GM18868 (cell line): ENCODE results near the gene LYPD3.
"Not testable (repeated sequence)": the region's sequence is repeated elsewhere in the genome, so short reads cannot be mapped to it uniquely, and the experiment has no call there.

Experiments used
- ATAC-seq: cut with Tn5 transposase; IDR thresholded peaks from one replicate; pipeline ENCODE4 v1.9.1; 2021; ENCODE audit warnings: mild to moderate bottlenecking, moderate library complexity; ENCODE audit not compliant: unreplicated experiment

Gene LYPD3

DNA sequence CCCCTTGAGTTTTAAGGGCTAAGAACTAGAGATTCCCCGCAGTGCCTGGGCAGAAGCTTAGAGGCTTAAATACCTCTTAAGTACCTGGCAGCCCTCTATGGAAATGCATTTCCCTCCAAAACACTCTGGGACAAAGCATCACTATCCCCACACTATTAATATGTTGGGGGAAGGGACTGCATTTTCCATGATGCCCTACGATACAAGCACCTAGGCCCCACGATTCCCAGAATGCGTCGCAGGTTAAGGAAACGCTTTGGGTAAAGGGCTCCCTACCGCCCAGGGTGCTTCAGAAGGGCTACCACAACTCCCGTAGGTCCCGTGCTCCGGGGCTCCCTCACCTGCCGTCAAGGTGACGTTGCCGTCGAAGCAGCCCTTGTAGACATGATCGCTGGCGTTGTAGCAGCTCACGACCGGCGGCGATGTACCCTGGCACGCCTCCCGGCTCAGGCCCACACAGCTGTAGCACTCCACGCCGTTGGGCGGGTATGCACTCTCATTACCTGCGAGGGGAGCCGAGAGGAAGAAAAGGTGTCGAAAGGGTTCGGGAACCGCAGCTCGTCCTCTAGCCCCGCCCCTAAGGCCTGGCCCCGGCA lies 2.5 kb downstream of the LYPD3 start:
- ATAC-seq = no peak

DNA sequence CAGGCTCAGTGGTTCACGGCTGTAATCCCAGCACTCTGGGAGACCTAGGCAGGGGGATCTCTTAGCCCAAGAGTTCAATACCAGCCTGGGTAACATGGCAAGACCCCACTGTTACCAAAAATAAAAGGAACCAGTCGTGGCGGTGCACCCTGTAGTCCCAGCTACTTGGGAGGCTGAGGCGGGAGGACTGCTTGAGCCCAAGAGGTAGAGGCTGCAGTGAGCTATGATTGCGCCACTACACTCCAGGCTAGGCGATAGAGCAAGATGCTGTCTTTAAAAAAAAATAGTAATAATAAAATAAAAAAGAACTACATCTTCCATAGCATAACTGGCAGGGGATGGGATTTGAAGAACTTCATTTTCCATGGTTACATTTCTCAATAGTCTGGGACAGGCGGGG lies 3.0 kb downstream of the LYPD3 start:
- no peak for ATAC-seq

DNA sequence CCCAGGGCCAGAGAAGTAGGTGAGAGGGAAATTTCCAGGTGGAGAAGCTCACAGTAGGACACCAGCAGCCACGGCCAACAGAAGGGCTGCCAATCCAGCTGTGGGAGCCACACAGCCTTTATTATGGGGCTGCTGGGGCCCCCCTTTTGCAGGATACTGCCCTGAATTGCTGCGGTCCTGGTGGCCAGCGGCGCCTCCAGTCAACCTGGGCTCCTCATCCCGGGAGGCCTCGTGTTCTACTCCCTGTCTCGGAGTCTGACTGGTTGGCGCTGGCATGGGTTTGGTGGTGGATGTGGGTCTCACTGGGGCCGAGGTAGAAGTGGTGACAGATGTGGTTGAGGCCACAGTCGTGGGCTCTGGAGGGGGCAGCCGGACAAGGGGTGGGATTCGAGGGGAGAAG lies 4.1 kb downstream of the LYPD3 start:
- no peak for ATAC-seq

DNA sequence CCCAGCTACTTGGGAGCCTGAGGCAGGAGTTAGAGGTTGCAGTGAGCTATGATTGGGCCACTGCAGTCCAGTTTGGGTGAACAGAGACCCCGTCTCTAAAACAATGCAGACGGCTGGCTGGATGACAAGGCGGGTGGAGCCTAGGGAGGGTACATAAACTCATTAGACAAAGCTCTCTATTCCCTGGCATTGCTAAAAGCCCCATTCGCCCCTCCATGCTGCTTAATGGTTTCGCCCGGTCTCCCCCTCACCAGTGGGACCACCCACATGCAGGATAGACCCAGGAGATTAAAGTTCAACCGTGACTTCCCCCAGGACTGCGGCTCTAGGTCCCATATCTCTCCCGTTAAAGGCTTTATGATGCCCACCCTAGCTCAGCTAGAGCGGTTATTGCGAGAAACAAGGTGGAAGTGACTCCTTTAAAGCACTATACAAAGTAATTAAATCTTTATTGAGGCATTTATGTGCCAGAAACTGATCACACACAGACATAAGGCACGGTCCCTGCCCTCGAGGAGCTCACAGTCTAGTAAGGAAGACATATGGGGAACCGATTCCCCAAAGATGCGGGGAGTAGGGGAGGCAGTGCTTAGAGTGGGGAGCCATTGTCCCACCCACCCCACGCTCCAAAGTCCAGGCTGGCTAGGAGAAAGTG lies 4.9 kb downstream of the LYPD3 start:
- no peak for ATAC-seq

DNA sequence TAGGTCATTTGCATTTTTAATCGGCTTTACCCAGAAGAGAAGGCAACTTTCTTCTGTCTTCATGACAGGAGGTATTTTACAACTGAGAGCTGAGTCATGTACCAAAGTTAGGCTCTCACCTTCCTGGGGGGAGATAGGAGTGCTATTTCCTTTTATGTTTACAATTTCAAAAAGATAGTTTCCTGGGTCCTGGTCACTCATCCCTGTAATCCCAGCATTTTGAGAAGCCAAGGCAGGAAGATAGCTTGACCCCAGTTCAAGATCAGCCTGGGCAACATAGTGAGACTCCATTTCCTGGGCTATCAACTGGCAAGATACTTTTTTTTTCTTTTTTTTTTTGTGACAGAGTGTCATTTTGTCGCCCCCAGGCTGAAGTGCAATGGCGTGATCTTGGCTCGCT lies 7.6 kb downstream of the LYPD3 start:
- no peak for ATAC-seq

DNA sequence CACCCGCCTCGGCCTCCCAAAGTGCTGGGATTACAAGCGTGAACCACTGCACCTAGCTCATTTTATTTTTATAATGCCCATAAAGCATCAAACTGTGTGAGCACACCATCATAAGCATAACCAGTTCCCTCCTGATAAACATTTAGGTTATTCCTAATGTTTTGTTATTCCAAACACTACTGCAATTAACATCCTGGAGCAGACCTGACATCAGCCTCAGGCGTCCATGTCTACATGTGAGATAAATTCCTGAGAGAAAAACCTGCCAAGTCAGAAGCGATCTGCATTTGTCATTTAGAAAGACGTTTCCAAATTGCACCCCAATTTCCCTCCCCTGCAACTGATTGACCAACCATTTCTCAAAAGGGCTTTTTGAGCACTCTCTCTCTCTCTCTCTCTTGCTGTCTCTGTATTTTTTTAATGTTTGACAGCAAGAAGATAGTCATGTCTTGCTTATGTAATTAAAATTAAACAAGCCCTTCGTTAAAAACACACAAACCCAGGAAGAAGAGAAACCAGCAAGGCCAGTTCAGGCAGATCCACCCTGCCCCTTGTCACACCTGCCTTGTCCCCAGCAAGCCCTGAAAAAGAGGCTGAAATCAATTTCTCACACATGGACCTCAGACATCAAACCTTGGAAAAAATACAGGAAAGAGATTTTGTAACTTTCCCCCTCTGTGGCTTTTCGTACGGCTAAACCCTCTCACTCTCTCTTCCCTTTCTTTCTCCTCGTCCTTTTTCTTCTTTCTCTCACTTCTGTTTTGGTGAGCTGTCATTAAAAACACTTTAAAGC lies 9.9 kb downstream of the LYPD3 start:
- no peak for ATAC-seq

DNA sequence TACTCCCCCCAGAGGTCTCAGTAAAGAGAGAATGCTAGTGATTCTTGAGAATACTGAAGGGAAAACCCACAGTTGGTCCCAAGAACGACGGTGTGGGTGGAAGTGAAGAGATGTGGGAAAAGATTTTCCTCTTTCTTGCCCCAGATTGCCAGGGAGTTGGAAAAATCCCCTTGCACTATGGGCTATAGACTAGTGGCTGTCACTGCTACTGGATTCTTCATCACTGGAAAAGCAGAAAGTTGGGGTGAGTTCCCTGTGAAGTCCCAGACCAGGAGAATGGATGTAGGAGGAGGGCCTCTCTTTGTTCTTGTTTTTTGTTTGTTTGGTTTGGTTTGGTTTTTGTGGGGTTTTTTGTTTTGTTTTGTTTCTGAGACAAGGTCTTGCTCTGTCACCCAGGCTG lies 11.4 kb downstream of the LYPD3 start:
- no peak for ATAC-seq

DNA sequence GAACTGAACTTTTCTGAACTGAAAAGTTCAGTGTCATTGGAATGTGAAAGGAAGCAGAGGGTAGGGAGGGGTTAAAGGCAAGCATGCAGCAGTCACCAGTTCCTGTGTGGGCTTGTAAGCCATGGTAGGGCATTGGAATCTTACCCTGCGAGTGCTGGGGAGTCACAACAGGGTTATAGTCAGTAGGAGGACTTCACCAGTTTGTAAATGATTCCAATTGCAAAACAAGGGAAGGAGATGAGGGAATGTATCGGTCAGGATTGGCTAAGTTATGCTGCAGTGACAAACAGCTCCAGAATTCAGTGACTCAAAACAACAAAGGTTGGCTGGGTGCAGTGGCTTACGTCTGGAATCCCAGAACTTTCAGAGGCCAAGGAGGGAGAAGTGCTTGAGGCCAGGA lies 12.8 kb downstream of the LYPD3 start:
- ATAC-seq = no peak

DNA sequence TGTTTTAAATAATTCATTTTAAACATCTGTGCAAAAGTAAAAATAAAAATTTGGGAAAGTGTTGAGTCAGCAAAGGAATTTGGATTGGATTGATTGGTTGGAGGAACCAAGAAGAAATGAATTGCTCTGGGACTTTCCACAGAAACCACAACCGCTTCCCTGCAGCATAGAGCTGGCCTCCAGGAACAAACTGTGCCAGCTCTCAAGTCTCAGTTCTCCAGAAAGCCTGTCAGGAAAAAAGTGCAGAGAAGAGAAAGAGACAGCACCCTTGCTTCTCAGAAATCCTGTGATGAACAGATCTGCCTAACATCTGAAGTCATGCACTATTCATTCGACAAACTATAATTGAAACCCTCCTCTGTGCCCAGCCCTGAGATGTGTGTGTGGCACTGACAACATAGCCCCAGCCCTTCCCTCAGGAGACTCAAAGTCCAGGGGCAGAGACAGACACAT lies 14.8 kb downstream of the LYPD3 start:
- ATAC-seq = no peak

DNA sequence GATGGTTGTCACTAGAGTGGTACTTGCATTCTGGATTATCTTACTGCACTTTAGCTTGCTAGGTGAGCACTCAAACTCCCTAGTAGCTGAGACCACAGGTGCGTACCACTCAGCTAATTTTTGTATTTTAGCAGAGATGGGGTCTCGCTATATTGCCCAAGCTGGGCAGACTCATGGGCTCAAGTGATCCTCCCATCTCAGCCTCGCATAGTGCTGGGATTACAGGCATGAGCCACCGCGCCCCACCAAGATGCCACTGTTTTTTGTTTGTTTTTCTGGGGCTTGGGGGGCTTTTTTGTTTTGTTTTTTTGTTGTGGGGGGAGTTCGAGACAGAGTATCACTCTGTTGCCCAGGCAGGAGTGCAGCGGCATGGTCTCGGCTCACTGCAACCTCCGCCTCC lies 17.8 kb downstream of the LYPD3 start:
- ATAC-seq = no peak

DNA sequence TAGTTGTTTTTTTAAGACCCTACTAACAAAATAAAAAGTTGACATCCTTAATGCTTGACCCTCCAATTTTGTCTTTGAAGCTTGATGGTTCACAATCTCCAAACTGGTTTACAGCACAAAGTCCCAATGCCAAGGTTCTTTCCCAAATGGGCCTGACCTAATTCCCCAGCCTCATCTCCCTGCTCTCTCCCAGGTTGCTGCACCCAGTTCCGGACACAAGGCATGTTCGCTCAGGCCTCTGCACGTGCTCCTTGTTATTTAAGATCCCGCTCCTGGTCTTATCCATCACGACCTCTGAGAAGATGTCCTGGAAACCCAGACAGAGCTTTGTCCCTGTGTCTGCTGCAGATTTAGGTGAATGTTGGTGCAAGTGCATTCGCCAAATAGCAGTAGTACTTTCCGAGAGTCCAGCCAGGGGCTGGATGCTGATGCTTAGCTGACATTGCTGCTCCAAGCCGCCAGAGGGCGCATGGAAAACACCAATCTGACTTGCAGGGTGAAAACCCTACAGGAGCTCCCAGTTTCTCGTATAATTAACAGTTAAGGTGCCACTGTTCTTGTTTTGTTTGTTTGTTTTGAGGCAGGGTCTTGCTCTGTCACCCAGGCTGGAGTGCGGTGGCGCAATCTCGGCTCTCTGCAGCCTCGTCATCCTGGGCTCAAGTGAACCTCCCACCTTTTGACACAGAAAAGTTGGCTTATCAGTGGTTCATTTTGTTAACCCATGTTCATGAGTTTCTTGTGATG lies 18.5 kb downstream of the LYPD3 start:
- ATAC-seq = no peak

DNA sequence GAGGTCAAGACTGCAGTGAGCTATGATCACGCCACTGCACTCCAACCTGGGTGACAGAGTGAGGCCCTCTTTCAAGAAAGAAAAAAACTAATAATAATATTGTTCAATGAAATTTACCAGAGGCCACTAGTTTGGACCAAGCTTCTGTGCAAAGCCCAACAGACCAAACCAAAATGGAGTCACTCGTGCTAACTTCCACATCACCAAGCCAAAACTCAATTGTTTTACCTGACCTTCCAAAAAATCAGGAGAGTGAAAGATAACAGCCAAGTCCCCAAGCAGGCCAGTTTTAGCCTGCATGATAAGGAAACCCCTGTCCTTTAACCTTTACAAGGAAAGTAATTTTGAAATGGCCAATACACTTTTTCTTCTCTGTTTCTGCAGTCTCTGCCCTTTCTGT lies 20.0 kb downstream of the LYPD3 start:
- no peak for ATAC-seq

DNA sequence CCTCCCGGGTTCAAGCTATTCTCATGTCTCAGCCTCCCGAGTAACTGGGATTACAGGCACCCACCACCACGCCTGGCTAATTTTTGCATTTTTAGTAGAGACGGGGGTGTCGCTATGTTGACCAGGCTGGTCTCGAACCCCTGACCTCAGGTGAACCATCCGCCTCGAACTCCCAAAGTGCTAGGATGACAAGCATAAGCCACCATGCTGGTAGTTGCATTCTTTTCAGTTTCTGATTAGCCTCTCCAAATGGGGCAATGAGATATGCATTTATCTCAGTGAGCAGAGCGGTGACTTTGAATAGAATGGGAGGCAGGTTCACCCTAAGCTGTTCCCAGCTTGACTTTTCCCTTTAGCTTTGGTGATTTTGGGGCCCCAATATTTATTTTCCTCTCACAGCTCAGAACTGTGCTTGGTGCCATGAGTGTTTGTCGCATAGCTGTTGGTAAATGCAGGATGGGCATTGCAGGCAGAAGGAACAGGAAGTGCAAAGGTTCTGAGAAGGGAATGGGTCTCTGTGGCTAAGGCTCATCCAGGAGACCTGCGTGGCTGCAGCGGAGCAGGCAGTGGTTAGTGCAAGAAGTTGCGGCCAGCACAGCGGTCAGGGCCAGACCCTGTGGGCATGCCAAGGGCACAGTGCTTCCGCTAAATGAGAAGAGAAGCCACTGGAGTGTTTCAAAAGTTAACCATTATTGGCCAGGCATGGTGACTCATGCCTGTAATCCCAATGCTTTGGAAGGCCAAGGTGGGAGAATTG lies 20.7 kb downstream of the LYPD3 start:
- no peak for ATAC-seq

DNA sequence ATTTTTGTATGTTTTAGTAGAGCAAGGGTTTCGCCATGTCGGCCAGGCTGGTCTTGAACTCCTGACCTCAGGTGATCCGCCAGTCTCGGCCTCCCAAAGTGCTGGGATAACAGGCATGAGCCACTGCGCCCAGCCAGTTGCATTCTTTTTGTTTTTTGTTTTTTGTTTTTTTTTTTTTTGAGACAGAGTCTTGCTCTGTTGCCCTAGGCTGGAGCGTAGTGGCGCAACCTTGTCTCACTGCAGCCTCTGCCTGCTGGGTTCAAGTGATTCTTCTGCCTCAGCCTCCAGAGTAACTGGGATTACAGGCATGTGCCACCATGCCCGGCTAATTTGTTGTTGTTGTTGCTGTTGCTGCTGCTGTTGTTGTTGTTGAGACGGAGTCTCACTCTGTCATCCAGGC lies 21.3 kb downstream of the LYPD3 start:
- not testable (repeated sequence) for ATAC-seq

DNA sequence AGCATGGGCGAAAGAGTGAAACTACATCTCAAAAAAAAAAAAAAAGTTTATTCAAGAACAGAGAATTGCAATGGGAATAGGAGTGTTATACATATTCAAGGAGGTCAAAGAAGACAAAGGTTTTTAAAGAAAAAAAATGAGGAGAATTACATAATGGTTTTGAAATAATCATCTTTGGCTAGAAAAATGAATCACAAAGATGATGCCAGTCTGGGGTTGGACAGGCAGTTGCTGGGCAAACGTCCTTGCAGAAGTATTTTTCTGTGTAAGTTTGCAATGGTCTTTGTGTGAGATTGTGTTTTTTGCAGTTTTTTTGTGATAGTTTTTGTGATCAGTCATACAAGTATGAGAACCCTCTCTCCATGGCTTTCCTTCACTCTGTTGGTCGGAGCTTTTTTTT lies 23.7 kb downstream of the LYPD3 start:
- no peak for ATAC-seq

DNA sequence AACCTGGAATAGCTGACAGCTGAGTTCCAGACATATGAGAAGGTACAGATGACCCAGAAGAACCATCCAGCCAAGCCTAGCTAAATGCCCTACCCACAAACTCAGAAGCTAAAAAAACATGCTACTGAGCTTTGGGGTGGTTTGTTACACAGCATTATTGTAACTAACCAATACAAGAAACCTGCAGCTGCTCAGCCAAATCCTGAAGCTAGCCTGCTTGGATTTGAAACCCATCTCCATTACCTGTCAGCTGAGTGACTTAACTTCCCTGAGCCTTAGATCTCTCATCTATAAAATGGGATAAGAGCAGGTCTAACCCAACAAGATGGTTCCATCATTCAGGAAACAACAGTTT lies 25.7 kb downstream of the LYPD3 start:
- no peak for ATAC-seq

DNA sequence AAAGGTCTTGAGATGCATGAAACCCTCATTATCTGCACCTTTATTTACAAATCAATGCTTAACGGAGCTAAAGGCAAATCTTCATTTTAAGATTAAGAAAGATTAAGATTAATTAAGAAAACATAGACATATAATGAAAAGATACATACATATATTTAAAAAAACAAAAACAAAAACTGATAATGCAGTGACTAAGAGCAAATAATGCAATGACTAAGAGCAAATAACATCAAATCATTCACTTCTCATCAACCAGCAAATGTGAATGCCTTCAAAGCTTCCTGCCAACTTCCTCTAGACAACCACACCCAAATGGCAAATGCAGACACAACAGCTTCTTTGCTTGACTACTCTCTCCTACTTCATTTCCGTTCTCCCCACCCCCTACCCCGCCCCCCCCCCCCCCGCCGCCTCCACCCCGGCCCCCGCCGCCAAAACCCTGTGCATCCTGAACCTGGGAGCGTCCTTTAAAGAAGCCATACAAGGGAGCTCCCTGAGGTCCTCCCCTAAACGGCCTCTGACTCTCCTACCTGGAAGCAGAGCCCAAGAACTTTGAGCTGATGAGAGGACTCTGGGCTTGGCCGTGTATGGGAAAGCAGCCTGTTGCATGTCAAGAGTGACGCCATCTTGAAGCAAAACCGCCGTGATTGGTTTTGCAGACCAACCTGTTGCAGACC lies 26.2 kb downstream of the LYPD3 start:
- ATAC-seq = no peak

DNA sequence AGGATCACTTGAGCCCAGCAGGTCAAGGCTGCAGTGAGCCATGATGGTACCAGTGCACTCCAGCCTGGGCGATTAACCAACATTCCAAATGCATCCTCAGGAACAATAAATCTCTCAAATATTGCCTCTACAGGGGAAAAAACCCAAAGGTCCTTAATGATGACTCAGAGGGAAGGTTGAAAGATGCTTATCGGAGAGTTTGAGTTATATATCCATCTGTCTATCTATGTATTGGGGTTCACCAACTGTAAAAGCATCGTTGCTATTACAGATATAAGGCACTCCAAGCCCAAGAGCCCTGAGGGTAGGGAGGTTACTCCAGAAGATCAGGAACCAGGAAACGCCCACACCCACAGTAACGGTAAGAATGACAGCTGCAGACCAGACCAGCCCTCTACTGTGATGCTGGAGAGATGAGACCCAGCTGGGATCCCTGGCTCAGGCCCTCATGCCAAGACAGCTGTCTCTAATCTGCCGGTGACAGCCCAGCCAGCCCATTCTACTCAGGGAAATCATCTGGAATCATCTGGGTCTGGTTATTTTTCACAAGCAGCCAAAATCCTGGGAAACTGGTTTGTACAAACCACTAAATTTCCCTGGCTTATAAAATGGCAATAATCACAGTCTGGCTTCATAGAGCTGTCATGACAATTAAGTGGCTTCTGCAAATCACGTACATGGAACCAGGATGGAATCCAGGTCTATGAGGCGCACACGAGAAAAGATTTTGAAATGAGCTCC lies 26.9 kb downstream of the LYPD3 start:
- ATAC-seq = no peak

DNA sequence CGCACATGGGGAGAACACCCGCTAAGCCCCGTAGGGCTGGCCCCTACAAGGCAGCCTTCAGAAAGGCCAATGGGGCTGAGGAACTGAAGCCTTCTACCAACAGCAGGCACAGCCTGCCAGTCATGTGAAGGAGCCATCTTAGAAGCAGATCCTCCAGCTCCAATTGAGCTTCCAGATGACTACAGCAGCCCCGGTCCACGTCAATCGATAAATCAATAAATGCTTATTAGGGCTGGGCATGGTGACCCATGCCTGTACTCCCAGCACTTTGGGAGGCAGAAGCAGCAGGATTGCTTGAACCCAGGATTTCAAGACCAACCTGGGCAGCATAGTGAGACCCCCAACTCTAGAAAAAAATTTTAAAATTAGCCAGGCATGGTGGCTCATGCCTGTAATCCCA lies 27.7 kb downstream of the LYPD3 start:
- no peak for ATAC-seq

DNA sequence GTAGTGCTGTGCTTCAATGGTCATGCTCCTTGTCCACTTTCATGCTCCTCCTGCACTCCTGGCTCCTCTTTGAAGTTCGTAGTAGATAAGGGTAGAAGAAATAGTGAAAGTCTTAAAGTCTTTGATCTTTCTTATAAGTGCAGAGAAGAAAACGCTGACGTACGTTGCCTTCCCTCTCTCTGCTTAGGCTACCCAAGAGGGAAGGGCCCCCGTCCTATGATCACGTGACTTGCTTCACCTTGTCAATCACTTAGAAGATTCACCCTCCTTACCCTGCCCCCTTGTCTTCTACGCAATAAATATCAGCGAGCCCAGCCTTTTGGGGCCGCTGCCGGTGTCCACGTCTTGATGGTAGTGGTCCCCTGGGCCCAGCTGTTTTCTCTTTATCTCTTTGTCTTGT lies 28.1 kb downstream of the LYPD3 start:
- ATAC-seq = not testable (repeated sequence)
